HG03460 (cell line): ENCODE measurements around the gene OPN4.

Experiments used
- ATAC-seq: cut with Tn5 transposase; IDR thresholded peaks from one replicate; pipeline ENCODE4 v1.9.1; 2021; ENCODE audit not compliant: unreplicated experiment

The OPN4 gene

DNA sequence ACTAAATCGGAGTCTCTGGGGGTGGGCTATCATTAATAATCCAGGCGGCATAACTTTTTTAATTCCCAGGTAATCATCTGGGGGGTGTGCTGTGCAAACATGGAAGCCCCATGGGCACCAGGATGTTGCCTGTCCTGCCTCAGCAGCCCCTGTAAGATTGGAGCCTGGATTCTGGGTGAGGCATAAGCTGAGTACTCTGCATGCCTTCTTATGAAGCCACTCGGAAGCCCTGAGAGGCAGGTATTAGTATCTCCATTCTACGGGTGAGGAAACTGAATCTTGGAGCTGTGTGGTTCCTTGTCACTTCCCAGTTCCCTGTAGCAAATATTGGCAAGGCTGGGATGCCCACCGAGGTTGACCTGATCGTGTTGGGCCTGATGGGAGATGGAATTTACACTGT, 7.4 kb upstream of the OPN4 start:
- ATAC-seq: no peak

DNA sequence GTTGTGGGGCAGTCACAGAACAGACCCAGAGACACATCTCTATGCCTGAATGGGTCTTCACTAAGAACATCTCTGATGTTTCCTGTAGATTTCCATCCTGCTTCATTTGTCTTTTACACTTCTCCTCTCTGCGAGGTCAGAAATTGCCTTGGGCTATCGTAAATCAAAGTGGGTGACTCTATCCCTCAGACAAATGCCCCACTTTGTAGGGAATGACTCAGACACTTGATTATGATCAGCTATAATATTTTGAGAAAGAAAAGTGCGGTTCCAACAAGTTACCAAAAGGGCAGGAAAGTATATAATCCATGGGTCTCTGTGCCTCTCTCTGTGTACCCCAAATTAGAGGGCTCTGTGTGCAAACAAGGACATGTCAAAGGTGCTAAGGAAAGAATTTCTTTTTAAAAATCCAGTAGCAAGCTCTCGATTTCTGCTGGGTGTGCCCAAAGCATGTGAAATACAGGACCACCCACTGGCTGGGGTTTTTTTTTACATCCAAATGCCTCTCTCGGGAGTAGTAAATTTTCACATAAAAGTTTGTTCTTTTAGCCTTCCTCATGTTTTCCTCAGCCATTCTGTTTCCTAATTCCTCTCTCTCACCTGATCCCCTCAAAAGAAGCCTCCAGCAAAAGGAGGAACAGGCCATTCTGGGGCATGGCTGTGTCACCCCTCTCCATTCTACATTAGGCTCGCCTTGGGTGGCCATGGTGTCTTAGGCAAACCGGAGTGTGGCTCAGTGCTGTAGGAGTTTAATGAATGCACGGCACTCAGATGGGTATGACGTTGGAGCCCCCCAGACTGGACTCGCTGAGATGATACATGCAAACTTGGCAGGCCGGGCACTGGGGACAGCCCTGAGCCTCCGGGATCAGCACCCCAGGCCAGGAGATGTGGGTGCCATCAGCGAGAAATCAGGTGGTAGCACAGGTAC, 6.3 kb upstream of the OPN4 start:
- ATAC-seq: no peak

DNA sequence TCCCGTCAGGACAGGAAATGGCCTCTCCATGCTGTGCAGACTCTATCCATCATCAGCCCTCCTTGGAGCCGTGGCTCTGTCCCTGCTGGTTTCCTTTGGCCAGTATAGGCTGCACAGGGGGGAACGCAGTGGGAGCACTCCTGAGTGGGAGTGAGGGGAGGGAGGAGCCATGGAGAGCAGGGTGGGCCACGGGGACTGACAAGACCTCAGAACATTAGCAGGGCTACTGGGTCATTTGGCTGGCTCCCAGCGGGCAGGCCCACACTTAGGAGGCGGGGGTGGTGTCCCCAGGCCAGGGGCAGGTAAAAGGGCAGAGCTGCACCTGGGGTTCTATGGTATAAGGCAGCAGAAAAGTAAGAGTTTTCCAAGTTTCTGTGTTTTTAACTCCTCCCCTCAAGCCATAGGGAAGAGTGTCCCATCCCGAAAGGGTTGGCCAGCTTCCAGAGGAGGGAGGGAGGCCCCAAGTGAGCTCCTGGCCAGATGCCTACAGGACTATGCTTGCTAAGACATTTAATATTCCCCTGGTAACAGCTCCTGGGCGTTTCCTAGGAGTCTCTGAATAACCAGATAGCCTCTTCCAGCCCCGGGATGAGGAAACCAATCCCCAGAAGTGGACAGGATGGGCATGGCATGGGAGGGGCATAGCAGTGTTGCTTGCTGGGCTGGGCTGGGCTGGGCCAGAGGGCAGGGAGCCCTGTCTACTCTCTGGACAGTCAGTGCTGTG, 5.5 kb upstream of the OPN4 start:
- ATAC-seq: no peak

DNA sequence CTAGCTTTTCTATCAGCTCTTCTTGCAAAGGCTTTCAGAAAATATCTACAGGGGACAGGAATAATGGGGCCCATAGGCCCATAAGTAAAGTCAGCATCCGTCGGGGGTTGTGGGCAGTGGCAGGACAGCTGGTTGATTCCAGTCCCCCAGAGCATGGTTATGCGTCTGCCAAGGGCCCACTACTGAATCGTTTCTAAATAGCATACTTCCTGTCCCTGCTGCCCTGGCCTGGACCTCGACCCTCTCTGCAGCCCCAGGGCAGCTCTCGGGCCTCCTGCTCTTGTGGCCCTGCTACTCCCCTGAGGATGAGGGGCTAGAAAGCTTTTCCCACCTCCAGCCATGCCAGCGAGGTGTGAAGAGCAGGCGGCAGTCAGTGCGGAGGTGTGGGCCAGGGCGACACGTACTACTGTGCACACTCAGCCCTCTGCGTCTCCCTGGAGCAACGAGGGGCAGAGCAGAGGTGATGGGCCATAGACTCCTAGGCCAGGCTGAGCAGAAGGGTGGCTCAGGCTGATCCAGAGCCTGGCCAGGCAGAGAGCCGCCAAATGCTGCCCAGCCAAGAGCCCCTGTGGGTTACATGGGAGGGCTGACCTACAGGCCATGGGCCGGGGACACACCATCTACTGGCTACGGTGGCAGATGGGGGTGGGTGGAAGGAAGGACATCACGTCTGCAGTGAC, 4.7 kb upstream of the OPN4 start:
- no peak for ATAC-seq

DNA sequence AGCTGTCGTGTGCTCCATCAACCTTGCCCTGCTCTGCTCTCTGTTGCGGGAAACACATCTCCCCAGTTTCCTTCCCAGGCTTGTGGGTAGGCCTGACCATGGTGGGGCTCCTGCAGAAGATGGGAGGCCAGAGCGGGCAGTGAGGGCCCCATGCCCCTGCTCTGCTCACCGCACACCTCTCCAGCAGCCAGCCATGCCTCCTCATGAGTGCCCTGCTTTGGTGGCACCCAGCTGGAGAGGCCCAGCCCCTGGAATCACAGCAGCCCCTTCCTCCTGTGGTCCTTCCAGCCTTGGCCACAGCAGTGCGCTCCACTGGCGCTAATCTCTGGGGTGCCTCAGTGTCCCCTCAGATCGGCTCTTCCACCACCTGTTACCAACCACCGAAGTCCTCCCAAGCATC, 4.2 kb upstream of the OPN4 start:
- ATAC-seq: no peak

DNA sequence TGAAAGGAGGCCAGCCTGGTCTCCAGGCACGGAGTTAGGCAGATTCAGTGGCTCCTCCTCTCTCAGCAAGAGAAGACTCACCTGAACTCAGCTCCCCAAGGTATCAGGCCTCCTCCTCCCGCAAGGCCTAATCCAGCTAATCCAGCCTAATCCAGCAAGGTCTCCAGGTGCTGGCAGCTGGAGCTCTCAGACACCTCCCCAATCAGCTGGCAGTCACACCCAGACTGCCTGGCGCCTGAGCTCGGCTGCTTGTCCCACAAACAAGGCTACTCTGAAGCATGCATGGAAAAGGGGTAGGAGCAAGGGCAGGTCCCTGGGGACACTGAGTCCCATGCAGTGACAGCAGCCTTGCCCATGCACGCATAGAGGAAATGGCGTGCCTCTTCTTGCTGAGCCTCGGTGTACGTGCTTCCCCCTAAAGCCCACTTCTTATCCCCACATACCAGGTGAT, 3.3 kb upstream of the OPN4 start:
- no peak for ATAC-seq

DNA sequence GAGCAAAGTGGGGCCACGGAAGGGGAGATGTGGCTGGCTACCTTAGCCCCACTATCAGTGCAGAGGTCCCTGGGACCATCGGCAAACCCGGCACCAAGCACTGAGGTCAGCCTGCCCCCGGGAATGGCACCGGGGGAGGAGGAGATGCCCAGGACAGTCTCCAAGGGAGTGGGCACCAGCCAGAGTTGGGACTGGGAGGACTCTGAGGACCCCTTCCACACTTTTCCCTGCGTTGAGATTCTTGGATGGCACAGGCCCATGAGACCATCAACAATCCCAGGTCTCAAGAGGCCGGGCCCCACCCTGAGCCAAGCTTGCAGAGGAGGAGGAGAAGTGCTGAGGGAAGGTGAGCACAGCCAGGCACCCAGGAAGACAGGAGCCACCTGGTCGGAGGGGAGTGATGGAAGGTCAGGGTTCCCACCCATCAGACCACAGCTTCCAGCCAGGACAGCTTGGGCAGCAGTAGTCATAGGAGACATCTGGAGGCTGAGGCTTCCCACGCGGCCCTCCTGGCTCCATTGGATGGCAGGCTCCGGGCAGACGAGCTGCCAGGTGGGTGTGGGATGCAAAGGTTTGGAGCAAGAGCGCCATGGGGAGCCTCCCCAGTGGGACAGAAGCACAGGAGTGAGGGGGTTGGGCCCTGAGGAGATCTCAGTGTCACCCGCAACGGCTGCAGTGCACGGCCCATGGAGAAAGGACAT, 2.6 kb upstream of the OPN4 start:
- no peak for ATAC-seq

DNA sequence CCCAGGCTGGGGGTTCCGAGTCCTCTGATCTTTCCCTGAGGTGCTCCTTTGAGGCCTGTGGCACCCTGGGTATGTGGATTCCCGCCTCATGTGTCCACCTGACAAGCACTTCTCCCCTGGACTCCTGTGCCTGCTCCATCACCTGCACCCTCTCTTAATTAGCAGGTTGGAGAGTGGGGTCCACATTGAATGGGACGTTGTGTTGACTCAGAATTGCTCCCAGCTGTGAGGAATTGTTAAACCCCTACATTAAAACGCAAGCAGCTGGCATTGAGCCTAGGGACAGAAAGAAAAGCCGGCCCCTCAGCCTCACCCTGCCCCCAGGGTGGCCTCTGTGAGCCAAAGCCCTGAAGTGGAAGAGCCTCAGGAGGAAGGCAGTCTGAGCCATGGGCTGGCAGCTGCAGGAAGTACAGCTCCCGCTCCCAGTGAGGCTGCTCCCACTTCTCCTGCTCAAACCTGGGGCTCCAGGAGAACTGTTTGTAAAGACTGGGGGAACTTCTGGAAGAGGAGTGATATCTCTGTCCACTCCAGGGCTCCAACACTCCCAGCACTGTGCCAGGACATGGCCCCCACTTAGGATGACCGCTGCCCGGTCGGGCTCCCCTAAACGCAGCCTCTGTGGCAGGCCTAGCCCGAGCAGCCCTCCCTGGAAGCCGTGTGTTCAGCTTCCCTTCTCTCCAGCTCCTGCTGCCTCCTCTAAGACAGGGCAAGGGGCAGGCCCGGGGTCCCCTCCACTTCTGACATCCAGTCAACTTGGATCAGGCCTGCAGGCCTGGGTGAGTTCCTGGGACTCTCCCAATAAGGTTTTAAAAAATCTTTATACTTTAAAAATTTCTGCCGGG, 1.8 kb upstream of the OPN4 start:
- no peak for ATAC-seq

DNA sequence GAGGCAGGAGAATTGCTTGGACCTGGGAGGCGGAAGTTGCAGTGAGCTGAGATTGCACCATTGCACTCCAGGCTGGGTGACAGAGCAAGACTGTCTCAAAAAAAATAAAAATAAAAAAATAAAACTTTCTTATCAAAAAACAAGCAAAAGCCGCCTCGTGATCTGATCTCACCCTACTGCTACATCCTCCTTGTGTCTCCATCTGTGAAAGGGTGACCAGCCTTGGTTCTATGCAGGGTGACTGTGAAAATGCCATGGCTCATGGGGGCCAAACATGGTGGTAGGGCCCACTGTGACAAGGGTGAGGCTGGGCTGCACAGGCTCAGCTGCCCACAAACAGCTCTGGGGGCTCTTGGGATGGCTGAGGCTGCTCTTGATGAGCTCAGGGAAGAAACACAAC, 968 bp upstream of the OPN4 start:
- ATAC-seq: no peak

DNA sequence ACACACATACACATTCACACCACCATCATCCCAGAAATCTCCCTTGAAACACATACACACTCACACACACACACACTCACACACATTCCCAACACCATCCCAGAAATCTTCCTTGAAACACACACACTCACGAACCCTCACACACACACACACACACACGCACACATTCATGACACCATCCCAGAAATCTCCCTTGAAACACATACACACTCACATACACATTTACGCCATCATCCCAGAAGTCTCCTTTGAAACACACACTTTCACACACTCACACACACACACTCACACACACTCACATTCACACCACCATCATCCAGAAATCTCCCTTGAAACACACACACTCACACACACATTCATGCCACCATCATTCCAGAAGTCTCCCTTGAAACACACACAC, 360 bp upstream of the OPN4 start:
- no peak for ATAC-seq

DNA sequence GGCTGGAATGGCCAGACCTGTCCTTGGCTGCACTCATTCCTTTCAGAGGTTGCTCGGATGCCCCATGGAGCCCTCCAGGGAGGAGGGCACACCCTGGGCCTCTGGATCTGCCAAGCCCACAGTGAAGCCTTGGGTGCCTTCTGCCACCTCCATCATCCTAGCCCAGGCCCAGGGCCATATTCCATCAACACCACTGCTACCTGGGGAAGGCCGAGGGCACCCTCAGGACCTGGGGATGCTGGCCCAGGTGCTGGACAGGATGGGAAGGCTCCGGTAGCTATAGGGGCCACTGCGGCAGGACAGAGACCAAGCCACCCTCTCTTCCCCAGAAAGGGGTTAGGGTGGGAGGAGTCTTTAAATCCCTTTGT, 810 bp downstream of the OPN4 start:
- ATAC-seq: no peak

DNA sequence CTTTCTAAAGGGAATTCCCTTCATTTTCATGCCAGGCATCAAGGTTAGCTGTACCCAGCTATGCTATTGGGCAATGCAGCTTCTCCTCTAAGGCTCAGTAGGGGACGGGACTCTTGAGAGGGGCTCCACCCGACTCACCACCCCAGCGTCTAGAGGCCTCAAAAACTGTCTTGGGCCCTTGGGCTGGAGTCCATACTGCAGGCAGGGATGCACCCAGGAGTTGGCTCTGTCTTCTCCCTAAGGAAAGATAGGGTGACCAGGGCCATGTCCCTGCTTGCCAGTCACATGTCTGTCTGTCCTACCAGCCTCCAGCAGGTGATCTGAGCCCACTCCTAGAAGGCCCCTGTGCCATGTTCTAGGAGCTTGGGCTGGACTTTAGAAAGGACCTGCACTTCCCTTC, 1.2 kb downstream of the OPN4 start:
- no peak for ATAC-seq

DNA sequence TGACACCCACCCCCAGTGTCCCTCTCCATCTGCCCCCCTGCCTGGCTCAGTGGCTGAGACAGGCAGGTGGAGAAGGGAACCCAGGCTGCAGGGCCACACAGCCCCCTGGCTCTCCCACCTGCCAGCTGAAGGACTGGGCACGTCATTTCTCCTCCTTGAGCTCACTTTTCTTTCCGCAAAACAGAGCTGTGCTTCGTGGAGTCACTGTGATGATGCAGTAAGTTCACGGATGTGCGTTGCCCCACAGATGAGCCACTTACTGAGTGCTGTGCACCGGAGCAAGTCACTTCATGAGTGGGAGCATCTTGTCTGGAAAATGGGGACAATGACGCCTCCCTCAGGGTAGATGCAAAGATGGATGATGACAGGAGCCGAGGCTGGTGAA, 2.7 kb downstream of the OPN4 start:
- no peak for ATAC-seq

DNA sequence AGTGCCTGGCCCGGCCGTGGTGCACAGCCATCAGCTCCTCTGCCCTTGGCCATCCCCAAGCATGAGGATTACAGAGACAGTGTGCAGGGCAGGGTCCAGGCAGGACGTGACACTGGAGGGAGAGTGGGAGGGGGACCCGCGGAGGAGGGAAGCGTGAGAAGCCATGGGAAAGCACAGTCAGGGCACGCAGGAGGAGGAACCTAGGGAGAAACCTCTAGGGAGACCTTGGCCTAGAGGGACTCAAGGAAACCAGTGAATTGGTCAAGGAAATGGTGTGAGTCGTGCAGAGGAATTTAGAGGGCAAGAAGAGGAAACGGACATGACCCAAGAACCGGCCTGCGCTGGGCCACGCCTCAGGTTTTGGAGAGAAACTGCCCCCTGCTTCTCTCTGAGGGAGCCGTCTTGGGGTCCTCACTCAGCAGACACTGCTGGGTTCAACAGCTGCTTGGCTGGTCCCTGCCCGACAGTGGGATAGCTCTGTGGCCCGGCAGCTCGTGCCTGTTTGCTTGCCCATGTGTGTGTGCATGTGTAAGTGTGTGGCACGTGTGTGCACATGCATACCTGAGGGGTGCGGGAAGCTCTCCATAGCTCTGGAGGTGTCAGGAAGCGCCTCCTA, 3.2 kb downstream of the OPN4 start:
- ATAC-seq: no peak

DNA sequence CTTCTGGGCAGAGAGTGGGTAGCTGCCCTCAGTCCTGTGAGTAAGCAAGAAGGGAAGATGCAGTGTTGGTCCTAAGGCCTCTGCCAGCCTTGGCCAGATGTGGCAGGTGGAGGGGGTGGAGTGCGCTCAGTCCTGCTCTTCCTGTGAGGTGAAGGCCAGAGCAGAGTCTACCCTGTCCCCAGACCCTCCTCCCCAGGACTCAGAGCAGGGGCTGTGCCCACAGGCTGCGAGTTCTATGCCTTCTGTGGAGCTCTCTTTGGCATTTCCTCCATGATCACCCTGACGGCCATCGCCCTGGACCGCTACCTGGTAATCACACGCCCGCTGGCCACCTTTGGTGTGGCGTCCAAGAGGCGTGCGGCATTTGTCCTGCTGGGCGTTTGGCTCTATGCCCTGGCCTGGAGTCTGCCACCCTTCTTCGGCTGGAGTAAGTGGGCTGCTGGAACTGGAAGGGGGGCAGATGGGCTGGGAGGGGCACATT, 4.0 kb downstream of the OPN4 start:
- no peak for ATAC-seq

DNA sequence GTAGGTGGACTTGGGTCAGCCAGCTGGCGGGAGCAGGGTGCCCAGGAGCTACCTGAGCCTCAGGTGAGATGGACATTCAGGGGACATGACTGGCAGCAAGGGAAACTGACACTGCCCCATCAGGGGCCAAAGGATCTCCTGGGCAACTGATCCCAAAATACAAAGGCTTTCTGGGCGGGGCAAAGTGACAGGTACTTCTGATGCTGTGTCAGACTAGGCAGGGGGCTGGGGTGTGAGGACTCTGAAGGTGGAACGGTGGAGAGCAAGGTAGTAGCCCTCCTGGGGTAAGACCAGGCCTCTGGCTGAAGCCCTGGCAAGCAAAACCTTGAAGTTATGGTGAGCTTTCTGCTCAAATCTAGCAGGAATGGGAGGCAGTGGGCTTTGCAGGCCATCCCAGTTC, 4.4 kb downstream of the OPN4 start:
- no peak for ATAC-seq

DNA sequence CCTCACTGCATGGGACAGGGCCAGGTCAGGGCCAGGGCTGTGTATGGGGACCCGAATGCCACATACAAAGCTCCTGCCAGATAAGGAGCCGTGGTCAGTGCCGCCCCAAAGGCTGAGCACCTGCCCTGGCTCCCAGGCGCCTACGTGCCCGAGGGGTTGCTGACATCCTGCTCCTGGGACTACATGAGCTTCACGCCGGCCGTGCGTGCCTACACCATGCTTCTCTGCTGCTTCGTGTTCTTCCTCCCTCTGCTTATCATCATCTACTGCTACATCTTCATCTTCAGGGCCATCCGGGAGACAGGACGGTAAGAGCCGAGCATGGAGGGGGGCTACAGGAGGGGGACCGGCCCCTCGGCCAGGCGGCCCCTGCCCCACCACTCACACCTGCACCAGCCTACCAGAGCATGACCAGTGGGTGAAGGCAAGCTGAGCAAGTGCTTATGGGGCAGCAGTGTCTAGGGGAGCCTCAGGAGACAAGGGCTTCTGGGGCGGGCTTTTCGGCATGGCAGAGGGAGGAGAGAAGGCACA, 4.9 kb downstream of the OPN4 start:
- ATAC-seq: no peak

DNA sequence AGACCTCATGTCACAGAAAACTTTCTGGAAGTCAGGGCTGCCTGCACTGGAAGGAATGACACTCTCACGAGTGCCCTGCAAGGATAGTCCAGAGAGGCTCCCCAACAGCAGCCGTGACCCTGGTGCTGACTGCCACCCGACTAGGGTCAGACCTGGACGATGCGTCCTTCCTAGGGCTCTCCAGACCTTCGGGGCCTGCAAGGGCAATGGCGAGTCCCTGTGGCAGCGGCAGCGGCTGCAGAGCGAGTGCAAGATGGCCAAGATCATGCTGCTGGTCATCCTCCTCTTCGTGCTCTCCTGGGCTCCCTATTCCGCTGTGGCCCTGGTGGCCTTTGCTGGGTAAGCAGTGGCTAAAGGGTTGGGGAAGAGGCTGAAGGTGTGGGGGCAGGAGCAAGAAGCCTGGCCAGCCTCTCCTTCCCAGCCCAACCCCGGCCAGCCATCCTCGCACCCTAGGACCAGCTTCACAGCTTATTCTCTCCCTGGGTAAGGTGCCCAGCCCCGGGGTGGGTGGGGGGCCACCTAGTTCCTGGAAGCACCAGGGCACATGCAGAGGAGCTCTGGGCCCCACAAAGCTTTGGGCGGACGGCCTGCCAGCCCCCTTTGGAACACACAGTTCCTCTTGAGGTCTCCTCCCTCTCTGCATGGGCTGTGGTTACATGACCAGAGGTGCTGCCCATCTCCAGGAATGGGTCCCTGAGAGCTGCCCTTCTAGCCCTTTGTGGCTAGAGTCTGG, 5.5 kb downstream of the OPN4 start:
- no peak for ATAC-seq
